ENCODE results near the gene TMEM247.

DNA sequence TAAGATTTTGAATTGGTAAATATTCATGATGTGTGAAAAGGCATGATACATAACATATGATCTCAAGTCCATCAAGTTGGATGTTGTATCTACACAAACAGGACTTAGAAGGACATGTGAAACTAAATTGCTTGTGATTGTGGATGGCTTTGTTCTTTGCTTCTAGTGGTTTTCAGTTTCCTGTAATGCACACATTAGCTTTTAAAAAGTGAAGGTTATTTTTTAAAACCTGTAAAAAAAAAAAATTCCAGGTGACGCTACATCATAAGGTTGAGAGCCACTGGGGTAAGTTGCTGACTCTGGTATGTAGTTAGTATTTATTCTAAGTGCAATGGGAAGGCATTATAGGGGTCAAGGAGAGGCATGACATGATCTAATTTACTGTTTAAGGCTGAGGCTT is 48.4 kb upstream of the TMEM247 start:
- TF ChIP-seq CTCF (IDR thresholded peaks at IDR 0.05) = no peak
- TF ChIP-seq POLR2A (IDR thresholded peaks at IDR 0.05) = no peak
